HG03432 (cell line): ENCODE results near the gene CBR3.
"Not testable (repeated sequence)": the region's sequence is repeated elsewhere in the genome, so short reads cannot be mapped to it uniquely, and the experiment has no call there.

Experiments used
- ATAC-seq: cut with Tn5 transposase; IDR thresholded peaks from one replicate; pipeline ENCODE4 v1.9.1; 2021; ENCODE audit warnings: mild to moderate bottlenecking, moderate library complexity; ENCODE audit not compliant: unreplicated experiment

The CBR3 gene

DNA sequence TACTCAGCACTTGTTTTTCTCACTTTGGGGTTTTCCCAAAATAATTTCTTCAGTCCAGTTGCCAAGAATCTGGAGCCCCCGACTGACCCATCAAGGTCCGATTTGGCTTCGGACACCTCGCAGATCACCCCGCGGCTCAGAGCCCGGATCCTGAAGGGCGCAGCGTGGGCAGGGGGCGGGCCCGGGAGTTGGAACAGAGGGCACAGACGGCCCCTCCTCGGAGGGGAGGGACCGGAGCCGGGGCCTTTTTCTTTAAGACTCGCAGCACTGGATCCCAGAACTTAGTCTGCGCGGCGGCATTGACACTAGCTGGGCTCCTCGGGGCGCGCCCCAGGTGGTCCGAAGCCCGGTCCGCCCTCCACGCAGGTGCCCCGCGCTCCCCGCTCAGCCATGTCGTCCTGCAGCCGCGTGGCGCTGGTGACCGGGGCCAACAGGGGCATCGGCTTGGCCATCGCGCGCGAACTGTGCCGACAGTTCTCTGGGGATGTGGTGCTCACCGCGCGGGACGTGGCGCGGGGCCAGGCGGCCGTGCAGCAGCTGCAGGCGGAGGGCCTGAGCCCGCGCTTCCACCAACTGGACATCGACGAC lies at the start of gene CBR3:
TSS of gene CBR3 (plus strand) at position 277 of the 588 bp plus-strand sequence. CDS start at position 391, 114 bp downstream.
- ATAC-seq = no peak

DNA sequence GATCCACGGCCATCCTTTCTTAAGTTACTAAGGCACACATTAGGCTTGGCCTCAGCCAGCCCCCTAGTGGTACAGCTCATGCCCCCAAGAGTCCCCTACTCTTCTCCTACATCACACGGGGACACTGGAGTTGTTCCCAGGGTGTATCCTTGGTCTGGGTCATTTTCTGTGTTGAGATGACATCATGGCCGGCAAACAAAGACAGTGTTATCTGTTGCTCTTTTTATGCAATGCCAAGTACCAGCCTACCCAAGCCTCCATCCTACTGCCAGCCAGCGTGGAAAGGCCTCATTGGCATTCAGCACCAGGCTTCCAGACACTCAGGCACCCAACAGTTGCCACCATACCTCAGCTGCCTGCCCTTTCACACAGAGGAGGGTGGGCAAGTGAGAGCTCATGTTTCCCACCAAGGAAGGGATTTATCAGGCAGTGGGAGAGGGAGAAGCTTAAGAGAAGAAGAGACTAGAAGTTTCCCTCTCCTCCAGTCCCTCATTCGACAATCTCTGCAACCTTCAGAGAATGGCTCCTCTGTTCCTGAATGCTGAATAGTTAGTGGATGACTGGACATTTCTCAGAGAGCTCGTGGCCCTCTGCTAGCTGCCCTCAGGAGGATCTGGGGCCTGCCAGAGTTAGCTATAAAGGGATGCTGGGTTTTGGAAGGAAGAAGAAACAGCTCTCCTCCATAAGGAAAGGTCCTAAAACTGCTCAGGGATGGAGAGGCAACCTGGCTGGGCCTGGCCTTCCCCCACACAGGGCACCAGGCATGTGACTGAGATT lies 47.3 kb upstream of the CBR3 start:
- ATAC-seq = no peak

DNA sequence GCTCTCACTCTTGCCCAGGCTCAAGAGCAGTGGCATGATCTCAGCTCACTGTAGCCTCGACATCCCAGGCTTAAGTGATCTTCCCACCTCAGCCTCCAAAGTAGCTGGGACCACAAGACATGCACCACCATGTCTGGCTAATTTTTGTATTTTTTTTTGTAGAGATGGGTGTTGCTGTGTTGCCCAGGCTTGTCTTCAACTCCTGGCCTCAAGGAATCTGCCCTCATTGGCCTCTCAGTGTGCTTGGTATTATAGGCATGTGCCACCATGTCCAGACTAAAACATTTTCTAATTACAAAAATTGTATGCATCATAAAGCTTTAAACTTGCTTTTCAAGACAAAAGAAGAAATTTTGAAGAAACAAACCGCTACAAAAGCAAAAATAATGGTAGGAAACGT lies 44.9 kb upstream of the CBR3 start:
- ATAC-seq = no peak

DNA sequence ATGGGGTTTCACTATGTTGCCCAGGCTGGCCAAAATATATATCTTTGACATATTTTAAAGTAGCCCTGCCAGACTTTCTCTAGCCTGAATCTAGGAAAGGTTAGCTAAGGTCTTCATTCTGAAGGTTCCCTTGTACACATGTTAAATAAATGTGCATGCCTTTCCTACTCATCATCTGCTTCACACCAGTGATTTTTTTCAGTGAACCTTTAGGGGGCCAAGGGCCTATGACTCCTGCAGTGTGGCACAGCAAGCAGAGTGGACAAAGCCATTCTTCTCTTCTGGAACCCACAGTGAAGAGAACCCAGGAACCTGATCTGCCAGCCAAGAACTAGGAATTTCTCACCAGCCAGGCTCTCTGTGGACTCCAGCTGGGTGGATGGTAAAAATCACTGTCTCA lies 42.2 kb upstream of the CBR3 start:
- ATAC-seq = no peak

DNA sequence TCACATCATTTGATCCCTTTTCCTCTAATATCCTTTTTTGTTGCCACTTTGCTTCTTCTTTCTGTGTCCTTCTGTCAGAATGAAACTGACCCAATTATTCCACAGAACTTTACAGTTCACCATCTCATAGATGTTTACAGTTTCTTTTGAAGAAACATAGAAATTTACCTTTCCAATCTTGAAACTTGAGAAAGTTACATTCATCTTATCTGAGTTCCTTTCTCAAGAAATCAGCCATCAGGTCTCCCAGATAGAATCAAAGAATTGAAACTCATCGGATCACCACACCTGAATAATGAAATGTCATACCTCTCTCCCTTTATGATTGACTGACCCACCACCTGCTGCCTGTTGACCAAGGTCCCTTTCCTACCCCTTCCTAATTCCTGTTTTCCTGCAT lies 41.4 kb upstream of the CBR3 start:
- no peak for ATAC-seq

DNA sequence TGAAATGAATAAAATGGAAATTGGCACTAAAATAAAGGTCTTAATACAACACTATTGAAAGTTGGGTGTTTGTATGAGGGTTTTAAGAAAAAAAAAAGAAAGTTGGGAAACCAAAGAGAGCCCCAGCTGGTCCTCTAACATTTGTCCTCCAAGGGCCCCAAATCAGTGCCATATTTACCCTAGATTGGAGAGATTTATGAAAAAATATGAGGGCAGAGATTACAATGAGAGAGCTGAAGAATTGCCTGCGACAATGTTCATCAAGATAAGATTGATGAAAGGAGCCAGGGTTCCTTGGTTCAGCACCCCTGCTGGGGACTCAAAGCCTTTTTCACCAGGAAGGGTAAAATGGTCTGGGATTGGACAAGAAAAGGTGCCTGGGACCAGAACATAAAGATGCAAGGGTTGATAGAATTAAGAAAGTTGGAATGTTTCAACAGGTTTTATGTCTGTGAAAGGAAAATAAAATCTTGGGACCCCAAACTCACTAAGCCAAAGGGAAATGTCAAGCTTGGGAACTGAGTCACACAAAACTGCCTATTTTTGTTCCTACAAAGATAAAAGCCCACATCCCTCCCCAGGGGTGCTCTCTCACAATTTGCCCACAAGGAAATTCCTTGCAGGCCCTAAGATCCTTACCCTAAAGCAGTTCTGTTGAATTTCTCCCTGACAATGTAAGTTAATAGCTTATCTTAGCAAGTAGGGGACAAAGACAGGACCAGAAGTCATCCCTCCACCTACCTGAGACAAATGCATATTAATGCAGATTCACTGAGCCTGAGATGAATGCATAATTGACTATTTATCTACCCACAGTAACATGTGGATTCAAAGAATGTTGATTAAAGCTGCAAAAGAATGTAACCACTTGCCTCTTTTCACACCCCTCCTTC lies 38.2 kb upstream of the CBR3 start:
- ATAC-seq = no peak

DNA sequence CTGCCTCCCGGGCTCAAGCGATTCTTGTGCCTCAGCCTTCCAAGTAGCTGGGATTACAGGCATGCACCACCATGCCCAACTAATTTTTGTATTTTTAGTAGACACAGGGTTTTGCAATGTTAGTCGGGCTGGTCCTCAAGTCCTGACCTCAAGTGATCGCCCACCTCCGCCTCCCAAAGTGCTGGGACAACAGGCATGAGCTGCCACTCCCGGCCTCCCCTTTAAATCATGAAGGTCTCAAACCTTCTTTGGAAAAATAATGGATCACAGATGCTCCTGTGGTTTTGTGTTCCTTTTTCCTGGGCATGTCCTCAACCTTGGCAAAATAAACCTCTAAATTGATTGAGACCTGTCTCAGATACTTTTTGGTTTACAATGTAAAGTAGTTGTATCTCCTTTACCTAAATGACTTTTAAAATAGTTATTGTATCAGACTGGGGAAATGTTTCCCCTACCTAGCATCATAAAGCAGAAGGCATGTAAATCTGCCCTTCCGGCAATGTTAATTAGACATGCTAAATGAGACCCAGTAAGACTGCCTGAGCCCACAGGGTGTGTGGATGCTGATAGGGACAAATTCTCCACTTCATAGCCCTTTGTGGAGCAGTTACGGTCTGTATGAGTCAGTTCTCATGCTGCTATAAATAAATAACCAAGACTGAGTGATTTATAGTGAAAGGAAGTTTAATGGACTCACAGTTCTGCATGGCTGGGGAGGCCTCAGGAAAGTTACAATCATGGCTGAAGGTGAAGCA lies 37.3 kb upstream of the CBR3 start:
- peak; percentile 69 for ATAC-seq

DNA sequence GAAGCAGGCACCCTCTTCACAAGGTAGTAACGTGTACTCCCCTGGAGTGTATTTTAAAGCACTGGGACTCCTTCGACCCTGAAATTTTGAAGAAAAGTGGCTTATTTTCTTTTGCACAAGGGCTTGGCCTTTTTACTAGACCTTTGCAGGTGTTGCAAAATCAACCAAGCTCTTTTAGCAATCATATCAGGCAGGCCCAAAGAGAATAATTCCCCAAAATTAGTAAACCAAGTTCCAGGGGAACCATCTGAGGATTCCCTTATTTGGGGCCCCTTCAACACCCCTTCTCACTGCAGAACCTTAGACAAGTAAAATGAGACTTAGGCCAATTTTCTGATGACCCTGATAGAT lies 36.7 kb upstream of the CBR3 start:
- ATAC-seq = no peak

DNA sequence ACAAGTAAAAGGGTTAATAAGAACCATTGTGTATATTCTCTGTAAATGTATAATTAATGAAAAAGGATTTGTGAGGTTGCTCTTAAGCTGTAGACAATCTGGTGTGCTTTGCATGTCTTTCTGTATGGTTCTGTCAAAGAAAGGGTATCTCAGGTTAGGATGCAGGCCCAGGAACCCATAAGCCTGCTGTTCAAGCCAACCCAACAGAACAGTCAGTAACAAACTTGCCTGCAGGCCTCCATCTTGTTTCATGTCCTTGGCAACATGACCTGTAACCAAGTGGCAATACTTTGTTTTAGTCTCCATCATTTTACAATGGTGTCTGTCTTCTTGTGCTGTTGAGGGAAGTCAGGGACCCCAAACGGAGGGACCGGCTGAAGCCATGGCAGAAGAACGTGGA lies 35.9 kb upstream of the CBR3 start:
- ATAC-seq = no peak

DNA sequence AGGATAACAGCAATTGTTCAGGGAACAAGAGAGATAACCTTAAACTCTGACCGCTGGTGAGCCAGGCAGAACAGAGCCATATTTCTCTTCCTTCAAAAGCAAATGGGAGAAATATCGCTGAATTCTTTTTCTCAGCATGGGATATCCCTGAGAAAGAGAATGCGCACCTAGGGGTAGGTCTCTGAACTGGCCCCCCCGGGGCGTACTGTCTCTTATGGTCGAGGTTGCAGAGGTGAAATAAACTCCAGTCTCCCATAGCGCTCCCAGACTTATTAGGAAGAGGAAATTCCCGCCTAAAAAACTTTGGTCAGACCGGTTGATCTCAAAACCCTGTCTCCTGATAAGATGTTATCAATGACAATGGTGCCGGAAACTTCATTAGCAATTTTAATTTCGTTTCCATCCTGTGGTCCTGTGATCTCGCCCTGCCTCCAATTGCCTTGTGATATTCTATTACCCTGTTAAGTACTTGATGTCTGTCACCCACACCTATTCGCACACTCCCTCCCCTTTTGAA lies 35.1 kb upstream of the CBR3 start:
- not testable (repeated sequence) for ATAC-seq

DNA sequence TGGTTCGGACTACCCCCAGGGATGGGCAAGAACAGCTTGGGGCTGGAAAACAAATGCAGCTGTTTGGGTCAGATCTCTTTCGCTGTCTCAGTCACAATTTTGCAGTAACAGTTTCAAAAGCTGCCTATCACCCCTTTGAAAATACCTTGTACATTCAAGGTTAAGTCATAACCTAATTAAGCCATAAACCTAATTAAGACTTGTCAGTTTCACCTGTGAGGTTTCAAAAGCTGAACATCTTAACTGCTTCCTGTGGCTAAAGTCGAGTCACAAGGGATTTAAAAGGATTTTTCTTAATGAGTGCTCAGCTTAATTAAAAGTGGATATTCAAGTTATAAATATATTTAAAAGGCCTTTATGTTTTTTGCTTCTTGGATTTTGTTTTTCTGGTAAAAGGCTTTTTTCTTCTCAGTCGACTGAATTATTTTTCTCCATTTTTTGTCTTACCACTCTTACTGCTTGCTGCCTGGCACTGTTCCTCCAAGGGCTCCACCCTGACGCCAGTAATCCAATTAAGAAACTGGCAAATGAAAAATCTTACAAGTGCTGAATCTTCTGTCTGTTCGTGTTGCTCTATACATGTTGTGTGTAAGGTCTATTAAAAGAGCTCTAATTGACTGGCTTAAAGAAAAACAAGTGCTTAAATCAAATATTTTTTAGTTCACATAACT lies 33.8 kb upstream of the CBR3 start:
- no peak for ATAC-seq

DNA sequence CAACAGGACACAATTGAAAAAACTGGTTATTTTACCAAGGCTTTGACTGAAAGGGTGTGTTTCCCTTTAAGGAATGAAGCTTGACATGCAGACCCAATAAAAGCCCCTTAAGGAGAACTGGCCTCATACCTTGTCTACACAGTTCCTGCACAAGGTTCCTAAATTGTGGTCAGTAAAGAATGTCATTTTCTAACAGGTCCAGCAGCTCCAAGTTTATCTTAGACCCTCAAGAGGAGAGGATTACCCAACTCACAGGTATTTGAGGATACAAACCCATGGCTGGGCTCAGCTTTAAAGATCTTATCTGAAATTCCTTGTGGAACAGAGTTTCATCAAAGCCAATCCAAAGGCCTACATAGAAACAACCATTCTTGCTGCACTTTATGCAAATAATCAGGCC lies 31.4 kb upstream of the CBR3 start:
- ATAC-seq = no peak

DNA sequence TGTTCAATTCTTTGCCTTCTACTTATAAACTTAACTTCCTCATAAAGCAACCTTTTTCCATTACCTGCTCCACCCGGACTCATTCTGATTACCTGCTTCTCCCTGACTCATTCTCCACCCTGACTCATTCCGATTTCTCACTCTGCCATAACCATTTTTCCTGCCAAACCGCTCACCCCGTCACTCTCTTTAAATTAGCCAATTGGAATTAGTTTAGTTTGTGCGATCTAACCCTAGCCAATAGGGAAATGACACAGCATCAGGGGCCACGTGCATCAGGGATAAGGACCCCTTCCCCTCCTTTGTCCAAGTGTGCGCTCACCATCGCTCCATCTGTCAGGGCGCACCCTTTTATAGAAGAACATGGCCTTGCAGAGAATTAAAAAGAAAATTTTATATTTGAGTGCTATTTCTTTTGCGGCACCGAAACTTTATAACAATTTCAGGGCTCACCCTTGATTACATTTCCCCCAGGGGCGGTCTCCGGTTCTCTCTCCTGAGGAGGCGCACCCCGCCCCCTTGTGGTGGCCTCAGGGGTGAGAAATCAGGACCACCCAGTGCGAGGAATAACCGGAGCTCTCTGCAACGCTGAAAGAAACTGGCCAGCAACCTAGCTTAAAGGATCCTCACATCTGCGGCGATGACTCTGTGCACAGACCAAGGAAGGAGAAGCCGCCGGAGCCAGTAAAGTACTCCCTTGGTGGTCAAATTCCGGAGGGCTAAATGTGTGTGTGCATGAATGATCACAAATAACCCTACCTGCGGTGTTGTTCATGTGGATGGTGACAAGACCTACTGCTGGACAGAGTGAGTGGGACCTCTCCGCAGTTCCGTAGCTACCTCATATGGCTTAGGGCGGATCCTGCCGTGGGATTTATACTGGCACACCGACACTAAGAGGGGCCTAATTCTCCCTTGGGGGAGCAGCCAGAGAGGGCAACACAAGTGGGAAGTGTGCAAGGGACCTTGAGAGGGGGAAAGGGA lies 30.3 kb upstream of the CBR3 start:
- ATAC-seq = no peak

DNA sequence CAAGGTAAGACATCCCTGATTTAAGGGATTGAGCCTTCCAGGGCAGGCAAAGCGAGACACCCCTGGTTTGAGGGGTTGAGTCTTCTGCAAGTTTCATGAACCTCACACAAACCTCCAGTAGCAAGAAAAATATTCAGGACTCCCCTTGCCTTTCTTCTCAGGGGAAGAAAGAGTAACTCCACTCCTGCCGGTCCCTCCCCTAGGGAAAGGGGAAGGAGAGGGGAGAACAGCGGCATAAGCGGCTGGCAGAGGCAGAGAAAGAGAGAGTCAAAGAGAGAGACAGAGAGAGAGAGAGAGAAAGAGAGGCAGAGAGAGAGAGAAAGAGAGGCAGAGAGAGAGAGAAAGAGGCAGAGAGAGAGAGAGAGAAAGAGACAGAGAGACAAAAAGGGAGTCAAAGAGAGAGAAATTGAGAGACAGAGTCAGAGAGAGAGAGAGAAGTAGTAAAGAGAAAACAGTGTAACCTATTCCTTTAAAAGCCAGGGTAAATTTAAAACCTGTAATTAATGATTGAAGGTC lies 29.5 kb upstream of the CBR3 start:
- ATAC-seq = no peak

DNA sequence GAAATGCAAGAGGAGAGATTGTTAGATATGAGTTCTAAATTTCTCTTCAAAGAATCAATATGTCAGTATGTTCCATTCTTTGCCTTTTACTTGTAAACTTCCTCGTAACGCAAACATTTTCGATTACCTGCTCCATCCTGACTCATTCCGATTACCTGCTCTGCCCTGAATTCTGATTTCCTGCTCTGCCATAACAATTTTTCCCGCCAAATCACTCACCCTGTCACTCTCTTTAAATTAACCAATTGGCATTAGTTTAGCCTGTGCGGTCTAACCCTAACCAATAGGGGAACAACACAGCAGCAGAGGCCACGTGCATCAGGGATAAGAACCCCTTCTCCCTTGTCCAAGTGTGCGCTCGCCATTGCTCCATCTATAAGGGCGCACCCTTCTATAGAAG lies 25.0 kb upstream of the CBR3 start:
- no peak for ATAC-seq

DNA sequence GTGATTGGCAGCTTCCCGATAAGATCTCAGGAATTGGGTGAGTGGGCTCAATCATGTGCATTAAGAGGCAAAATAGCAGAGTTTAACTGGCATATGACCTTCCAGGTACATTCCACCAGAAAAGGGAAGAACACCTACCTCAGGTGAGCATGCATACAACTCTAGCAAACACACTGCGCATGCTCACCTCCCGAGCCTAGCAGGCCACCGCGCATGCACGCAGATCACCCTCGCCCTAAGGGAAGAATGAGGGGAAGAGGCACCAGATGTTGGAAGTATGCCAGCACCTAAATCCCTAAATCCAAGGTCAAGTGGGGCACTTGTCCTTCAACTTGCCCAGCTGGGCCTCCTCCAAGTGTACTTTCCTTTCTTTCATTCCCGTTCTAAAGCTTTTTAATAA lies 23.6 kb upstream of the CBR3 start:
- ATAC-seq = no peak

DNA sequence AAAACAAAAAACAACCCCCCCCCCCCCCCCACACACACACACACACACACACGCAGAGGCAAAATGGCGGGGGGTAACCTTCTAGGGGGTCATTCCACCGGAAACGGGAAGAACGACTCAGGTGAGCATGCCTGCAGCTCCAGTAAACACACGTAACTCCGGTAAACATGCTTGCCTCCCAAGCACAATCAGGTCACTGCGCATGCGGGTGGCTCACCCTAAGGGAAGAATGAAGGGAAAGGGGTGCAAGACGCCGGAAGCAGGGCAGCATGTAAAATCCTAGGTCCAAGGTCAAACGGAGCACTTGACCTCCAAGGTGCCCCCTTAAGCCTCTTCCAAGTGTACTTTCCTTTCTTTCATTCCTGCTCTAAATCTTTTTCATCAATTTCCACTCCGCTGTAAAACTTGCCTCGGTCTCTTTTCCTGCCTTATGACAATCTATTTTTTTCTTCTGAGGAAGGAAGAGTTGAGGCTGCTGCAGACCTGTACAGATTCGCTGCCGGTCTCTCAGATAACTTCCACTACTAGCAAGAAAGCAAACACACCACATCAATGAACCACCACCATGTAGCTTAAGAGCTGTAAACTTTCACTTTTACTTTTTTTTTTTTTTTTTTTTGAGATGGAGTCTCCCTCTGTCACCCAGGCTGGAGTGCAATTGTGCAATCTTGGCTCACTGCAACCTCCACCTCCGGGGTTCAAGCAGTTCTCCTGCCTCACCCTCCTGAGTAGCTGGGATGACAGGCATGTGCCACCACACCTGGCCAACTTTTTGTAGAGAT lies 21.0 kb upstream of the CBR3 start:
- ATAC-seq = no peak

DNA sequence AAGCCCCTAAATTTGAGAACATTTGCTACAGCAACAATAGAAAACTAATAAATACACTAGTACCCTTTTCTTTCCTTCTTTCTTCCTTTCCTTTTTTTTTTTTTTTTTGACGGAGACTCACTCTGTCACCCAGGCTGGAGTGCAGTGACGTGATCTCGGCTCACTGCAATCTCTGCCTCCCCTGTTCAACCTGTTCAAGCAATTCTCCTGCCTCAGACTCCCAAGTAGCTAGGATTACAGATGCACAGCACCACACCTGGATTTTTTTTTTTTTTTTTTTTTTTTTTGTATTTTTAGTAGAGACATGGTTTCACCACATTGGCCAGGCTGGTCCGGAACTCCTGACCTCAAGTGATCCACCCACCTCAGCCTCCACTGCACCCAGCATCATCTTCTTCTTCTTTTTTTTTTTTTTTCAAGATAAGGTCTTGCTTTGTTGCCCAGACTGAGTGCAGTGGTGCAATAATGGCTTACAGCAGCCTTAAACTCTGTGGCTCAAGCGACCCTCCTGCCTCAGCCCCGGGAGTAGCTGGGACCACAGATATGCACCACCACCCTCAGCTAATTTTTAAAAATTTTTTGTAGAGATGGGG lies 19.6 kb upstream of the CBR3 start:
- ATAC-seq = no peak
